OCI-LY7 (cell line): ENCODE results near the gene BORA.
A peak's percentile ranks its signal among the peaks of the same experiment; 100 is the strongest.

Experiments
- EZH2phosphoT487 ChIP-seq: fragments of 200-600 bp; sonication (generic); IDR thresholded peaks from 2 replicates; pipeline ENCODE4 v1.6.1; 2018; ENCODE audit warnings: low read depth, borderline replicate concordance, mild to moderate bottlenecking, mixed run types, antibody characterized with exemption, low read length, moderate library complexity, mixed read lengths
- TF ChIP-seq, protein P1 (sequence below): fragments of 200-600 bp; sonication (generic); conservative IDR thresholded peaks from 2 replicates; pipeline ENCODE4 v1.5.1; 2014; ENCODE audit warnings: mild to moderate bottlenecking, antibody characterized with exemption, low read length, moderate library complexity, mixed read lengths

- TF ChIP-seq, protein P1, sequence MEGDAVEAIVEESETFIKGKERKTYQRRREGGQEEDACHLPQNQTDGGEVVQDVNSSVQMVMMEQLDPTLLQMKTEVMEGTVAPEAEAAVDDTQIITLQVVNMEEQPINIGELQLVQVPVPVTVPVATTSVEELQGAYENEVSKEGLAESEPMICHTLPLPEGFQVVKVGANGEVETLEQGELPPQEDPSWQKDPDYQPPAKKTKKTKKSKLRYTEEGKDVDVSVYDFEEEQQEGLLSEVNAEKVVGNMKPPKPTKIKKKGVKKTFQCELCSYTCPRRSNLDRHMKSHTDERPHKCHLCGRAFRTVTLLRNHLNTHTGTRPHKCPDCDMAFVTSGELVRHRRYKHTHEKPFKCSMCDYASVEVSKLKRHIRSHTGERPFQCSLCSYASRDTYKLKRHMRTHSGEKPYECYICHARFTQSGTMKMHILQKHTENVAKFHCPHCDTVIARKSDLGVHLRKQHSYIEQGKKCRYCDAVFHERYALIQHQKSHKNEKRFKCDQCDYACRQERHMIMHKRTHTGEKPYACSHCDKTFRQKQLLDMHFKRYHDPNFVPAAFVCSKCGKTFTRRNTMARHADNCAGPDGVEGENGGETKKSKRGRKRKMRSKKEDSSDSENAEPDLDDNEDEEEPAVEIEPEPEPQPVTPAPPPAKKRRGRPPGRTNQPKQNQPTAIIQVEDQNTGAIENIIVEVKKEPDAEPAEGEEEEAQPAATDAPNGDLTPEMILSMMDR = peak; percentile 70
- no peak for TF ChIP-seq EZH2phosphoT487
These were observed 31.1 kb upstream of the BORA start for GRCh38 chr13:72696579-72696978.
